AG04449 (cell line): ENCODE results near the gene DNAJC10.
A peak's percentile ranks its signal among the peaks of the same experiment; 100 is the strongest.
"Not testable (repeated sequence)": the region's sequence is repeated elsewhere in the genome, so short reads cannot be mapped to it uniquely, and the experiment has no call there.

Source experiments
- CTCF ChIA-PET: fragments of 350-600 bp; formaldehyde crosslinking; extraction: SDS; loops from one replicate; lab custom pipeline; 2021; ENCODE audit warnings: antibody characterized with exemption; lab: Yijun Ruan, JAX
- POLR2A ChIA-PET: fragments of 400-600, 350-600 bp; formaldehyde crosslinking; extraction: SDS; loops from one replicate; lab custom pipeline; 2020; ENCODE audit warnings: antibody characterized with exemption, inconsistent platforms; lab: Yijun Ruan, JAX
- DNase-seq: peaks from one replicate; pipeline ENCODE4 v3.0.0-alpha.2; 2010; ENCODE audit warnings: low read depth, low spot score
- H3K4me3 ChIP-seq: 2 replicates; pipeline ENCODE4 v1.5.1; 2011; ENCODE audit warnings: low read depth, mild to moderate bottlenecking, control low read depth, low read length
- TF ChIP-seq, protein P1 (sequence below): IDR thresholded peaks from one replicate; pipeline ENCODE4 v1.5.1; 2011; ENCODE audit warnings: mild to moderate bottlenecking, moderate library complexity, low read length, control low read depth, inconsistent platforms; ENCODE audit not compliant: insufficient read depth; ENCODE audit errors: missing control alignments

Gene DNAJC10

DNA sequence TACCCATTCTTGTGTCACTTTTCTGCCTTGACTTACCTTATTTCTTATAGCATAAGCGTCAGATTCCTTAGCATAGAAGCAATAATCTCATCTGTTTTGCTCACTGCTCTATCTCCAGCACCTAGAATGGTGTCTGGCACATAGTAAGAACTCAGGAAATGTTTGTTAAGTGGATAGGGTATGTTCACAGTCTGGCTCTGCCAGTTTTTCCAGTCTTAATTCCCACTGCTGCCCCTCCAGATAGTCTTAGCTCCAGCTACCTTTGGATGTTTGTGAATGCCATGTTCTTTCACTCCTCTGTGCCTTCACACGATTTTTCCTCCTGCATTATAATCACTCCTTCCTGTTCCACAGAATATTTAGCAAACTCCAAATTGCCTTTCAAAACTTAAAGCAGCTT lies 29.0 kb downstream of the DNAJC10 start:
- CTCF ChIA-PET = no interaction called here
- POLR2A ChIA-PET = no interaction called here
- no peak for DNase-seq
- TF ChIP-seq, protein P1, sequence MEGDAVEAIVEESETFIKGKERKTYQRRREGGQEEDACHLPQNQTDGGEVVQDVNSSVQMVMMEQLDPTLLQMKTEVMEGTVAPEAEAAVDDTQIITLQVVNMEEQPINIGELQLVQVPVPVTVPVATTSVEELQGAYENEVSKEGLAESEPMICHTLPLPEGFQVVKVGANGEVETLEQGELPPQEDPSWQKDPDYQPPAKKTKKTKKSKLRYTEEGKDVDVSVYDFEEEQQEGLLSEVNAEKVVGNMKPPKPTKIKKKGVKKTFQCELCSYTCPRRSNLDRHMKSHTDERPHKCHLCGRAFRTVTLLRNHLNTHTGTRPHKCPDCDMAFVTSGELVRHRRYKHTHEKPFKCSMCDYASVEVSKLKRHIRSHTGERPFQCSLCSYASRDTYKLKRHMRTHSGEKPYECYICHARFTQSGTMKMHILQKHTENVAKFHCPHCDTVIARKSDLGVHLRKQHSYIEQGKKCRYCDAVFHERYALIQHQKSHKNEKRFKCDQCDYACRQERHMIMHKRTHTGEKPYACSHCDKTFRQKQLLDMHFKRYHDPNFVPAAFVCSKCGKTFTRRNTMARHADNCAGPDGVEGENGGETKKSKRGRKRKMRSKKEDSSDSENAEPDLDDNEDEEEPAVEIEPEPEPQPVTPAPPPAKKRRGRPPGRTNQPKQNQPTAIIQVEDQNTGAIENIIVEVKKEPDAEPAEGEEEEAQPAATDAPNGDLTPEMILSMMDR = no peak
- H3K4me3 ChIP-seq = no peak overlapping the region

DNA sequence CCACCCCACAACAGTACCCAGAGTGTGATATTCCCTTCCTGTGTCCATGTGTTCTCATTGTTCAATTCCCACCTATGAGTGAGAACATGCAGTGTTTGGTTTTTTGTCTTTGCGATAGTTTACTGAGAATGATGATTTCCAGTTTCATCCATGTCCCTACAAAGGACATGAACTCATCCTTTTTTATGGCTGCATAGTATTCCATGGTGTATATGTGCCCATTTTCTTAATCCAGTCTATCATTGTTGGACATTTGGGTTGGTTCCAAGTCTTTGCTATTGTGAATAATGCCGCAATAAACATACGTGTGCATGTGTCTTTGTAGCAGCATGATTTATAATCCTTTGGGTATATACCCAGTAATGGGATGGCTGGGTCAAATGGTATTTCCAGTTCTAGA lies 29.8 kb downstream of the DNAJC10 start:
- CTCF ChIA-PET, POLR2A ChIA-PET, H3K4me3 ChIP-seq, DNase-seq: not testable (repeated sequence)

DNA sequence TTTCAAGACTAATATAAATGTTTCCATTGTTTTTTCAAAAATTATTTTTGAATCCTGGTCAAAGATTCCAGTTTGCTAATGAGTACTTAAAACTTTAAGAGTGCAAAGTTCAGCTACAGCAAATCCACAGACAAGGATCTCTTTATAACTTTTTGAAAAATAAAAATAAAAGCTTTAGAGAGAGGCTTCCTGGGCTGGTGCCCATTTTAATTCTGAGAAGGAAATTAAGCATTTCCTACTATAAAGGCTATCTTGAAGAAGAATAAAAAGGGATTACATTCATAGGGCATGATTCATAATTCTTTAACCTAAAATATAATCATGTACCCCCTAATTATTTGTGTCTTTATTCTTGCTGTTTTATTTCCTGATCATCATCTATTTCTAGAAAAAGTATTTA lies 38.2 kb downstream of the DNAJC10 start:
- DNase-seq = no peak
- CTCF ChIA-PET = interaction anchor here (0.6 to 2.2 kb wide), 2 partner anchors 9 to 200 kb away, joined by 3 to 16 read pairs; no protein-coding TSS in a partner anchor
- TF ChIP-seq, protein P1 = no peak
- no peak overlapping the region for H3K4me3 ChIP-seq
- POLR2A ChIA-PET = no interaction called here

DNA sequence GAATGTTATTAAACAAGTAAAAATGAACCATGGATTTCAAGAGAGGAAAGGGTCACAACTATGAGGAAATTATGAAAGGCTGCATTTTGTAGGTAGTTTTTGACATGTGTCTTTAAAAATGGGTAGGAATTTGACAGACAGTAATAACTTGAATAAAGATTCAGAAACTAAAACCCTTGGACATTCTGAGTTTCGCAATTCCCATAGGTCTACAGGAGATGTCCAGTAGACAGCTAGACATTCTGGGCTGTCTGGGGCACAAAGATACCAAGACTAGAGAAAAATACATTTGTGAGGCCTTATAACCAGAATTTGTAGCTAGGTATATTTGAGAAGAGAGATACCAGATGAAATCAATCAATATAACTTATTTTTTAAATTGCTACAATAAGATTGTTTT lies 42.3 kb downstream of the DNAJC10 start:
- TF ChIP-seq, protein P1 = no peak
- ChIA-PET CTCF (interaction anchor here (1.0 to 2.4 kb wide), 2 partner anchors 9 to 27 kb away, joined by 3 to 7 read pairs; no protein-coding TSS in a partner anchor), POLR2A (no interaction called here)
- no peak for DNase-seq
- H3K4me3 ChIP-seq = no peak overlapping the region

DNA sequence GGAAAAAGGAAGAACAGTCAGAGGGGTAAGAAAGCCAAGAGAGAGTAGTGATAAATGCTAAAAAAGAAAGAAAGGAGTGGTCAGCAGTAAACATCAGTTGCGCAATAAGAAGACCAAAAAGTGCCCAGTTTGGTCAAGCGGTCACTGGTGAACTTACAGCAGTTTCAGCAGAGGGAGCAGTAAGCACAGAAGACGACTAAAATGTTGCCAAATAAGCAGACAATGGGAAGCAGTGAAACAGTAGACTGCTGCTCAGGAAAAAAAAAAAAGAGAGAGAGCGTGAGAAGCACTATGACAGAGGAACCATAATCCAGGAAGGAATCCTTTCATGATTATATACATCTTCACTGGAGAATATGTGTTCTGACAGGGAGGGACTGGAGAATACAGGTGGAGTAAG lies 45.8 kb downstream of the DNAJC10 start:
- H3K4me3 ChIP-seq = no peak overlapping the region
- POLR2A ChIA-PET = no interaction called here
- DNase-seq = no peak
- TF ChIP-seq, protein P1 = no peak
- CTCF ChIA-PET = interaction anchor here (1.2 to 1.9 kb wide), 7 partner anchors 10 to 577 kb away, joined by 4 to 23 read pairs (median 6); no protein-coding TSS in a partner anchor

DNA sequence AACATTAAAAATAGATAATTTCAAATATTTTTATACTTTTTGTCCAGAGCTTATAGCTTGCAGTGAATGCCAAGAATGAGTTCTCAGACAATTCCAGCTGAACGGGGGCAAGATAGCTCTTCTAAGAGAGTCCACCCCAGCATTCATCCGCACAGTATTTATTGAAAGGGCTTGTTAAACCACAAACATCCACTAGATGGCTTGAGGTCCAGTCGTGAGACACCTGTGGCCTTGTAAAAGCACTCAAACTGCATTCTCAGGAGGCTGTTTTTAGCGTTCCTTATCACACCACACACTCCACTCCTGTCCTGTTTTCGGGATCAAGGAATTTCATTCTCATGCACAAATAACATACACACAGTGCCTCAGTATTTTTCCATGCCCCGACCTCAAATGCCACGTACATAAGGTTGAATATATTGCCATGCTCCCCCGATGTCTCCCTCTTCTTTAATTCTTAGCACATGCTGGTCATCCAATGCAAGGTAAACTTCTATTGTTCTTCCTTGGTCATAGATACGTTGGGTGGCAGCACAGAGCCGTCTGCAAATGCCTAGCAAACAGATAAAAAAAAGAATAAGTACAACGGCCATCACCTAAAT lies 47.4 kb downstream of the DNAJC10 start:
- TF ChIP-seq, protein P1 = peak; percentile 47
- H3K4me3 ChIP-seq = no peak overlapping the region
- POLR2A ChIA-PET = no interaction called here
- DNase-seq = no peak
- CTCF ChIA-PET = interaction anchor here (0.8 to 4.8 kb wide), 19 partner anchors 9 to 578 kb away, joined by 3 to 57 read pairs (median 4); no protein-coding TSS in a partner anchor
